Astrocyte of the spinal cord (primary cell): Measurements from ENCODE around the gene KCNH8.

ENCODE experiments used
- DNase-seq: peaks from one replicate; pipeline ENCODE4 v3.0.0; 2011; ENCODE audit warnings: low read depth, low spot score
- H3K4me3 ChIP-seq: 2 replicates; pipeline ENCODE4 v1.5.1; 2011; ENCODE audit warnings: low read depth, mild to moderate bottlenecking, low read length, moderate library complexity
- CTCF ChIP-seq: IDR thresholded peaks from 2 replicates; pipeline ENCODE4 v1.5.1; 2012; ENCODE audit warnings: low read depth, mild to moderate bottlenecking, low read length, inconsistent platforms
- in situ Hi-C: cut with HindIII; loops from 2 replicates; pipeline ENCODE4 v1.10.0; 2017; ENCODE audit warnings: low sequenced_read_pairs

The KCNH8 gene

GRCh38 chr3:19363071-19363470 lies 214.8 kb downstream of the KCNH8 start:
- TF ChIP-seq CTCF: no peak
- in situ Hi-C loops: no loop called here
- no peak overlapping the region for H3K4me3 ChIP-seq
- DNase-seq: no peak

- no peak for TF ChIP-seq CTCF
- no peak for DNase-seq
- in situ Hi-C loops: no loop called here
- H3K4me3 ChIP-seq: no peak overlapping the region
Observed at GRCh38 chr3:19364148-19364547, 215.8 kb downstream of the KCNH8 start.

- in situ Hi-C loops: no loop called here
- DNase-seq: no peak
- H3K4me3 ChIP-seq: no peak overlapping the region
- TF ChIP-seq CTCF: no peak
Observed at GRCh38 chr3:19365471-19365870, 217.2 kb downstream of the KCNH8 start.

GRCh38 chr3:19384868-19385267 lies 236.6 kb downstream of the KCNH8 start:
- H3K4me3 ChIP-seq: no peak overlapping the region
- no peak for TF ChIP-seq CTCF
- in situ Hi-C loops: no loop called here
- DNase-seq: no peak

GRCh38 chr3:19392150-19392549 lies 243.8 kb downstream of the KCNH8 start:
- in situ Hi-C loops: no loop called here
- DNase-seq: no peak
- H3K4me3 ChIP-seq: no peak overlapping the region
- no peak for TF ChIP-seq CTCF

GRCh38 chr3:19394946-19395345 lies 246.6 kb downstream of the KCNH8 start:
- in situ Hi-C loops: no loop called here
- DNase-seq: no peak
- no peak overlapping the region for H3K4me3 ChIP-seq
- TF ChIP-seq CTCF: no peak

- DNase-seq: no peak
- no peak overlapping the region for H3K4me3 ChIP-seq
- TF ChIP-seq CTCF: no peak
- in situ Hi-C loops: no loop called here
Observed at GRCh38 chr3:19396726-19397125, 248.4 kb downstream of the KCNH8 start.
